SK-N-MC (cell line): ENCODE results near the gene PHLDA1.

Experiments
- DNase-seq: peaks from one replicate; pipeline ENCODE4 v3.0.0-alpha.2; 2011; ENCODE audit warnings: low read depth, low spot score
- H3K27ac ChIP-seq: fragments of 200-600 bp; sonication (generic); 2 replicates; pipeline ENCODE4 v1.5.1; 2016; ENCODE audit warnings: mixed run types
- H3K36me3 ChIP-seq: fragments of 200-600 bp; sonication (generic); 2 replicates; pipeline ENCODE4 v1.6.1; 2017; ENCODE audit warnings: antibody characterized with exemption, low read length, mixed read lengths; ENCODE audit not compliant: insufficient read depth
- H3K4me3 ChIP-seq: fragments of 200-600 bp; sonication (generic); 2 replicates; pipeline ENCODE4 v1.5.1; 2016
- H3K9ac ChIP-seq: fragments of 200-600 bp; sonication (generic); 2 replicates; pipeline ENCODE4 v1.8.0; 2017; ENCODE audit warnings: mixed run types, mixed read lengths; ENCODE audit not compliant: insufficient read length
- H3K9me3 ChIP-seq: fragments of 200-600 bp; sonication (generic); 2 replicates; pipeline ENCODE4 v1.6.1; 2017; ENCODE audit warnings: low read depth, mild to moderate bottlenecking, antibody characterized with exemption, low read length, moderate library complexity, mixed read lengths
- EZH2 ChIP-seq: fragments of 200-600 bp; sonication (generic); IDR thresholded peaks from one replicate; pipeline ENCODE4 v1.6.1; 2017; ENCODE audit warnings: antibody characterized with exemption
- FOXP2 ChIP-seq: optimal IDR thresholded peaks from 2 replicates; pipeline ENCODE3; 2011; ENCODE audit warnings: mild to moderate bottlenecking, moderate library complexity; ENCODE audit not compliant: insufficient read depth; ENCODE audit errors: extremely low read length, control extremely low read depth
- POLR2AphosphoS5 ChIP-seq: IDR thresholded peaks from 2 replicates; pipeline ENCODE4 v1.6.1; 2012; ENCODE audit warnings: mild to moderate bottlenecking, low read depth, low read length, borderline replicate concordance

PHLDA1 gene

DNA sequence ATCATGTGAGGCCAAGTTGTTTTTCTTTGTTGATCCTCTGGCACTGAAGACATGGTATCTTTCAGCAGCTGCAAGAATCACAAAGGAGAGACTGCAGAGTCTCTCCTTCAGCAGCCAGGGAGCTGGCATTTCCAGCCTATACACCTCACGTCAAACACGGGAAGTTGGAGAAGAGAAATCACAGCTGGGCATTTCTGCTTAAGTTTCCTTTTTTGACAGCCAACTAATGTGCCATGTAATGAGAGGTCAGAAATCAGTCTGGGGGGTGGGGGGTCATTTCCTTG lies 28.3 kb downstream of the PHLDA1 start:
- no peak for DNase-seq
- Histone ChIP-seq H3K4me3 (no peak overlapping the region), H3K9ac (no peak overlapping the region)

GRCh38 chr12:76002598-76003354 lies 28.8 kb downstream of the PHLDA1 start:
- DNase-seq, result no peak
- no peaks in the 10 kb centered on the region for H3K36me3 ChIP-seq
- H3K9ac ChIP-seq, result no peak overlapping the region
- no peaks in the 10 kb centered on the region for H3K9me3 ChIP-seq
- no peak overlapping the region for H3K27ac ChIP-seq
- no peak overlapping the region for H3K4me3 ChIP-seq
- TF ChIP-seq FOXP2 (no peak), EZH2 (no peak), POLR2AphosphoS5 (no peak)

More for the DNA sequence above, 28.3 kb downstream of the PHLDA1 start:
- Histone ChIP-seq H3K9me3 (no peaks in the 10 kb centered on the region), H3K27ac (no peak overlapping the region), H3K36me3 (no peaks in the 10 kb centered on the region)
- no peak for TF ChIP-seq EZH2
- TF ChIP-seq FOXP2, result no peak

GRCh38 chr12:75998292-75999063 lies 33.1 kb downstream of the PHLDA1 start:
- Histone ChIP-seq H3K4me3 (no peak overlapping the region), H3K27ac (no peak overlapping the region), H3K9me3 (no peaks in the 10 kb centered on the region), H3K36me3 (no peaks in the 10 kb centered on the region), H3K9ac (no peak overlapping the region)
- no peak for DNase-seq
- no peak for TF ChIP-seq POLR2AphosphoS5

- Histone ChIP-seq H3K36me3 (no peaks in the 10 kb centered on the region), H3K4me3 (no peak overlapping the region), H3K27ac (no peak overlapping the region), H3K9me3 (no peaks in the 10 kb centered on the region), H3K9ac (no peak overlapping the region)
- DNase-seq, result no peak
- no peak for TF ChIP-seq FOXP2
- TF ChIP-seq POLR2AphosphoS5, result no peak
- no peak for TF ChIP-seq EZH2
These were observed 33.9 kb downstream of the PHLDA1 start for GRCh38 chr12:75997658-75998057.

GRCh38 chr12:75996861-75997447 lies 34.6 kb downstream of the PHLDA1 start:
- no peaks in the 10 kb centered on the region for H3K36me3 ChIP-seq
- TF ChIP-seq EZH2, result no peak
- TF ChIP-seq FOXP2, result no peak
- TF ChIP-seq POLR2AphosphoS5, result no peak
- no peak overlapping the region for H3K9ac ChIP-seq
- H3K27ac ChIP-seq, result no peak overlapping the region
- H3K4me3 ChIP-seq, result no peak overlapping the region
- H3K9me3 ChIP-seq, result no peaks in the 10 kb centered on the region
- no peak for DNase-seq

GRCh38 chr12:75995691-75996090 lies 35.9 kb downstream of the PHLDA1 start:
- no peaks in the 10 kb centered on the region for H3K36me3 ChIP-seq
- no peaks in the 10 kb centered on the region for H3K9me3 ChIP-seq
- H3K4me3 ChIP-seq, result no peak overlapping the region
- H3K27ac ChIP-seq, result no peak overlapping the region
- H3K9ac ChIP-seq, result no peak overlapping the region
- TF ChIP-seq POLR2AphosphoS5 (no peak), EZH2 (no peak), FOXP2 (no peak)
- DNase-seq, result no peak

DNA sequence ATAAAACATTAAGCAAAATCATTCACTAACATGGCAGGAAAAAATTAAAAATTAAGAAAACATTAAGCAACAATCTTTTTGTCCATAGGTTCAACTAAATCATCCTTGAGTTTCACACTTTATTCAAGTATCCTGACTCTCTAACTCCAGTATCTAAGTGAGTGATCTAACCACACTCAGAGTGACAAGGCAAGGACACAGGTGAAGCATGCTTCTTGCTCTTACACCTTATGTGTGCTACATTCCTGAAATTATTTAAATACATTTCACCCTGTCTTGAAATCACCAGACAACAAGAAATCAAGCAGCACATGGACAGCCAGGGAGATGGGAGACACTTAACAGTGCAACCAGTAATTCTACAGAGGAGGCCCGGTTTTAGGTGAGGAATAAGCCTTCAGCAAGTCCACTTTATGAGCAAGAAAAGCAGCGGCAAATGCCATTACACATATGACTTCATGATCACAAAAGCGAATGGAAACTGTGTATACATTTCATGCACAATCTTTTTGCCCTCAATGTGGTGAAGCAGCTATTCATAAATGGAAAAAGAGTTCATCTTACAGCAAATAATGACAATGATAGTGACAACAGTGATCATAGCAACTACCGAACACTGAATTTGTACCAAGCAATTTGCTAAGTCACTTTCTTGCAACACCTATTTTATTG lies 37.4 kb downstream of the PHLDA1 start:
- Histone ChIP-seq H3K9ac (no peak overlapping the region), H3K9me3 (no peaks in the 10 kb centered on the region), H3K27ac (no peak overlapping the region), H3K4me3 (no peak overlapping the region), H3K36me3 (no peaks in the 10 kb centered on the region)
- TF ChIP-seq EZH2, result no peak
- no peak for TF ChIP-seq POLR2AphosphoS5
- no peak for TF ChIP-seq FOXP2
- no peak for DNase-seq

GRCh38 chr12:75991753-75992152 lies 39.8 kb downstream of the PHLDA1 start:
- H3K4me3 ChIP-seq, result no peak overlapping the region
- H3K36me3 ChIP-seq, result no peaks in the 10 kb centered on the region
- no peaks in the 10 kb centered on the region for H3K9me3 ChIP-seq
- TF ChIP-seq EZH2 (no peak), FOXP2 (no peak), POLR2AphosphoS5 (no peak)
- no peak overlapping the region for H3K9ac ChIP-seq
- H3K27ac ChIP-seq, result no peak overlapping the region
- DNase-seq, result no peak
